ENCODE measurements around the gene TRIO.

- TF ChIP-seq ZNF24 (IDR thresholded peaks at IDR 0.05): no peak
- peak; percentile 75 to 81 (median 77) for TF ChIP-seq CTCF (IDR thresholded peaks at IDR 0.05 in 2 of 3, conservative IDR thresholded peaks at IDR 0.05 in 1 of 3; ENCODE audit: control insufficient read depth in 2 of 3, extremely low read depth in 1 of 3, insufficient read depth in 1 of 3, low read depth in 3 of 3, low read length in 3 of 3)
- TF ChIP-seq PRDM15 (CRISPR knock-in tag; IDR thresholded peaks at IDR 0.05): no peak
- TF ChIP-seq HDAC2 (IDR thresholded peaks at IDR 0.05): no peak
- TF ChIP-seq ZNF622 (IDR thresholded peaks at IDR 0.05): no peak
- TF ChIP-seq POLR2AphosphoS5 (IDR thresholded peaks at IDR 0.05; ENCODE audit: low read length): no peak
- TF ChIP-seq ELK1 (IDR thresholded peaks at IDR 0.05; ENCODE audit: low read depth, low read length): no peak
- TF ChIP-seq EP300 (IDR thresholded peaks at IDR 0.05; ENCODE audit: borderline replicate concordance in 1 of 2, control insufficient read depth in 1 of 2, low read depth in 2 of 2, low read length in 2 of 2): no peak
- peak; percentile 90 for TF ChIP-seq RAD21 (IDR thresholded peaks at IDR 0.05; ENCODE audit: insufficient read depth, low read depth, low read length)
Observed at GRCh38 chr5:14108170-14108996, 34.8 kb upstream of the TRIO start.
